Liver (tissue), 3 donors: Measurements from ENCODE around the gene GOSR1.

Experiments
- ATF3 ChIP-seq: IDR thresholded peaks from 2 replicates; pipeline ENCODE4 v1.6.1; 2016; ENCODE audit warnings: antibody characterized with exemption
- FOXA1 ChIP-seq: IDR thresholded peaks from 2 replicates; pipeline ENCODE4 v1.6.1; 2016; ENCODE audit warnings: antibody characterized with exemption
- HNF4A ChIP-seq, 2 donors: conservative IDR thresholded peaks; 2 replicates each; pipeline ENCODE4 v1.6.1; 2016; ENCODE audit warnings: antibody characterized with exemption in 2 of 2, mild to moderate bottlenecking in 2 of 2
- MAX ChIP-seq: IDR thresholded peaks from 2 replicates; pipeline ENCODE4 v1.6.1; 2016; ENCODE audit warnings: antibody characterized with exemption
- RAD21 ChIP-seq, 2 donors: IDR thresholded peaks; 2 replicates each; pipeline ENCODE4 v1.6.1; 2016; ENCODE audit warnings: antibody characterized with exemption in 2 of 2, mild to moderate bottlenecking in 2 of 2
- RXRA ChIP-seq, 2 donors: IDR thresholded peaks; 2 replicates each; pipeline ENCODE4 v1.6.1; 2017 to 2018; ENCODE audit warnings: antibody characterized with exemption in 2 of 2, mild to moderate bottlenecking in 1 of 2
- TAF1 ChIP-seq: conservative IDR thresholded peaks from 2 replicates; pipeline ENCODE4 v1.6.1; 2016; ENCODE audit warnings: antibody characterized with exemption, mild to moderate bottlenecking
- YY1 ChIP-seq: IDR thresholded peaks from 2 replicates; pipeline ENCODE4 v1.6.1; 2016; ENCODE audit warnings: antibody characterized with exemption, mild to moderate bottlenecking
- ZBTB33 ChIP-seq: IDR thresholded peaks from 2 replicates; pipeline ENCODE4 v1.6.1; 2016; ENCODE audit warnings: antibody characterized with exemption
- TF ChIP-seq, protein P1 (sequence below): fragments of 150-350 bp; IDR thresholded peaks from 2 replicates; pipeline ENCODE4 v1.5.1; 2017; ENCODE audit warnings: improper control_type of control experiment, low read depth, low read length; ENCODE audit not compliant: missing input control
- donor health status: healthy.
- donor health status: healthy.

GRCh38 chr17:30483159-30483558 lies 6.0 kb downstream of the GOSR1 start:
- TF ChIP-seq YY1 = no peak
- TF ChIP-seq, protein P1, sequence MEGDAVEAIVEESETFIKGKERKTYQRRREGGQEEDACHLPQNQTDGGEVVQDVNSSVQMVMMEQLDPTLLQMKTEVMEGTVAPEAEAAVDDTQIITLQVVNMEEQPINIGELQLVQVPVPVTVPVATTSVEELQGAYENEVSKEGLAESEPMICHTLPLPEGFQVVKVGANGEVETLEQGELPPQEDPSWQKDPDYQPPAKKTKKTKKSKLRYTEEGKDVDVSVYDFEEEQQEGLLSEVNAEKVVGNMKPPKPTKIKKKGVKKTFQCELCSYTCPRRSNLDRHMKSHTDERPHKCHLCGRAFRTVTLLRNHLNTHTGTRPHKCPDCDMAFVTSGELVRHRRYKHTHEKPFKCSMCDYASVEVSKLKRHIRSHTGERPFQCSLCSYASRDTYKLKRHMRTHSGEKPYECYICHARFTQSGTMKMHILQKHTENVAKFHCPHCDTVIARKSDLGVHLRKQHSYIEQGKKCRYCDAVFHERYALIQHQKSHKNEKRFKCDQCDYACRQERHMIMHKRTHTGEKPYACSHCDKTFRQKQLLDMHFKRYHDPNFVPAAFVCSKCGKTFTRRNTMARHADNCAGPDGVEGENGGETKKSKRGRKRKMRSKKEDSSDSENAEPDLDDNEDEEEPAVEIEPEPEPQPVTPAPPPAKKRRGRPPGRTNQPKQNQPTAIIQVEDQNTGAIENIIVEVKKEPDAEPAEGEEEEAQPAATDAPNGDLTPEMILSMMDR = no peak
- no peak for TF ChIP-seq RAD21 (IDR thresholded peaks at IDR 0.05)
- TF ChIP-seq RXRA (IDR thresholded peaks at IDR 0.05) = no peak
- no peak for TF ChIP-seq TAF1
- no peak for TF ChIP-seq FOXA1
- no peak for TF ChIP-seq MAX
- no peak for TF ChIP-seq HNF4A (conservative IDR thresholded peaks at IDR 0.05)
- TF ChIP-seq ATF3 = no peak
- no peak for TF ChIP-seq ZBTB33
